GM12891 (cell line): ENCODE results near the gene ZNF174.

ENCODE experiments used
- PAX5 ChIP-seq: IDR thresholded peaks from 2 replicates; pipeline ENCODE4 v1.6.1; 2011; ENCODE audit warnings: low read length, moderate library complexity, mild to moderate bottlenecking; ENCODE audit not compliant: insufficient read depth, severe bottlenecking
- POLR2A ChIP-seq: IDR thresholded peaks from 2 replicates; pipeline ENCODE4 v1.6.1; 2011; ENCODE audit warnings: low read depth, low read length, control low read depth

- TF ChIP-seq POLR2A (no peak), PAX5 (no peak)
These were observed 18.0 kb upstream of the ZNF174 start for GRCh38 chr16:3383045-3383448.
